Inflammatory macrophage treated with lipopolysaccharide for 4 hours (primary cell): ENCODE data around the gene SLIT3.
"Not testable (repeated sequence)": the region's sequence is repeated elsewhere in the genome, so short reads cannot be mapped to it uniquely, and the experiment has no call there.

Experiments used
- DNase-seq: peaks from one replicate; pipeline ENCODE4 v3.0.0-alpha.2; 2020

The SLIT3 gene

DNA sequence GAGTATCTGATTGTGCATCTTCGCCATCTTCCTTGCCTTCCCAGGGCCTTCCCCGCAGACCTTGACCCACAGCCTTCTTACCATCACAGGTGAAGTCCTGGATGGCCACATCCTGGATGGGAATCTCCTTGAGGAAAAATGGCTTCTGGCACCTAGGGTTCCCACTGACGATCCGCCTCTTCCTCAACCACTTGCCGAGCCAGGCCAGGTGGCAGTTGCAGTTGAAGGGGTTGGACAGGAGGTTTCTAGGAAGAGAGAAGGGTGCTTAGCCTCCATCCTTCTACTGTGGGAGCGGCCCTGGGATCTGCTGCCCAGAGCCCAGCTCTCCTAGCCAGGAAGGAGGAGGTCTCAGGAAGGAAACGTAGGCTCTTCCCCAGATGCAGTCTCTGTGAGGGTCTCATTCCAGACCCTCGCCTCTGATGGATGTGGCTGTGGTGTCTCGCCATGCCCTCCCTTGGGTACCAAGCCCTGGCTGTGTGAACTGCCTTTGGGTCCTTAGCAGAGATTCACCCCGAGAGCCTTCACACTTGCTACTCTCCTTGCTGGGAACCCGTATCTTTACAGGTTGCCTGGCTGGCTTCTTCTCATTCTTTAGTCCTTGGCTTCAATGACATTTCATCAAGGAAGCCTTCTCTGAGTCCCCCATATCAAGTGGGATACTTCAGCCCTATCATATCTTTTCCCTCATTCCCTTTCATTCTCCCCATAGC, 551.4 kb downstream of the SLIT3 start:
- DNase-seq, result no peak

DNA sequence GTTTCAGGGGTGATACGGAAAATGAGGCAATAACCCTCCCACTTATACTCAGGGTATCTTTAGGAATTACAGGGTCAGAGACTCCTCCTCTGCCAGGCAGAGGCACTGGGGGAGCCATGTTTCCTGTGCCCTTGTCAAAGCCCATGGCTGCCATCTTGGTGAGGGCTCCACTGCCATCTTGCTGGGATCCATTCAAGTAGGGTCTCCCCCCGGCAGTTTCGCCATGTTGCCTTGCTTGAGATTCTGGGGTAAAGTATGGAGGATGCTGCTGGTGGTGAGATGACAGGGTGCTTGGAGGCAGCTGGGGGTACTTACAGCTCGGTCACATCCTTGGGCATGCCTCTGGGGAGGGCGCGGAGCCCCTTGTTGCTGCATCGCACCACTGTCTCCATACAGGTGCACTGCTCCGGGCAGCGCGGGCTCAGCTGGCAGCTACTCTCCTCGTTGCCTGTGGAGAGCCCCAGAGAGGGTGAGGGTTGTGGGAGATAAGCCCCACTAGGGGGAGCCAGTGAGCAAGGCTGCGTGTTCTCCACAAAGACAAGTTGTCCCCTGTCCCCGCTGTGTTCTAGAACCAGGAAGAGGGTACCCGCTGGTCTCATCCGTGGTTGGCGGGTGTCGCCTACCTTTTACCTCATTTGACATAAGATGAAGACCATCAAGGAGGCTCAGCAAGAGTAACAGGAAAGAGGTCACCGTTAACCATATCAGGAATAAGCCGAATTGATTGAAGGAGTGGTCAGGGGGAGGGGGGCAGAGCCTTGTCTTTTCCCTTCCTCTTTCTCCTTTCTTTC, 552.8 kb downstream of the SLIT3 start:
- DNase-seq, result peak; percentile 60

DNA sequence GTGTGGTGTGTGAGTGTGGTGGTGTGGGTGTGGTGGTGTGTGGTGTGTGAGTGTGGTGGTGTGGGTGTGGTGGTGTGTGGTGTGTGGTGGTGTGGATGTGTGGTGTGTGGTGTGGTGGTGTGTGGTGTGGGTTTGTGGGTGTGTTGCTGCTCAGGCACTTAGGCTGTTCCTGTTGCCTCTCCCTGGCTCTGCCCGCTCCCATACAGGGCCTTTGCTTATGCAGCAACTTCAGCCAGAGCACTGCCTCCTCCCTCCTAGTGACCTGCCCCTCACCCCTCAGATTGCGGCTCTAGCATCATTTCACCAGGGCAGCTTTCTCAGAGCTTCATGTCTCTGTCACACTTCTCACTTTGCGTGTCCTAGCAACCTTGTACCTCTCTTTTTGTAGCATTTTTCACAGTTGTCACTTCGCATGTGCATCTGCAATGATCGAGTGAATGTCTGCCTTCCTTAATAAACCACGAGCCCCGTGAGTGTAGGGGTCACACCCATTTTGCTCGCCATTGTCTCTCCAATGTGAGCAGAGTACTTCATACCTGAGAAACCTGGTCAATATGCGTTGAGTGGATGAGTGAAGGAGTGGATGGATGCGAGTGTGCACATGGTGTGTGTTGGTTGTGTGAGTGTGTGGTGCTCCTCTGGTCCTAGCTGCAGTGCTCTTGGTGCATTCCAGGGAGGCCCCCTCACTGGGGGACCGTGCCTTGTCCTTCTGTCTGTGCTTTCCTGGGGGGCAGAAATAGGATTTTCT, 553.9 kb downstream of the SLIT3 start:
- no peak for DNase-seq

DNA sequence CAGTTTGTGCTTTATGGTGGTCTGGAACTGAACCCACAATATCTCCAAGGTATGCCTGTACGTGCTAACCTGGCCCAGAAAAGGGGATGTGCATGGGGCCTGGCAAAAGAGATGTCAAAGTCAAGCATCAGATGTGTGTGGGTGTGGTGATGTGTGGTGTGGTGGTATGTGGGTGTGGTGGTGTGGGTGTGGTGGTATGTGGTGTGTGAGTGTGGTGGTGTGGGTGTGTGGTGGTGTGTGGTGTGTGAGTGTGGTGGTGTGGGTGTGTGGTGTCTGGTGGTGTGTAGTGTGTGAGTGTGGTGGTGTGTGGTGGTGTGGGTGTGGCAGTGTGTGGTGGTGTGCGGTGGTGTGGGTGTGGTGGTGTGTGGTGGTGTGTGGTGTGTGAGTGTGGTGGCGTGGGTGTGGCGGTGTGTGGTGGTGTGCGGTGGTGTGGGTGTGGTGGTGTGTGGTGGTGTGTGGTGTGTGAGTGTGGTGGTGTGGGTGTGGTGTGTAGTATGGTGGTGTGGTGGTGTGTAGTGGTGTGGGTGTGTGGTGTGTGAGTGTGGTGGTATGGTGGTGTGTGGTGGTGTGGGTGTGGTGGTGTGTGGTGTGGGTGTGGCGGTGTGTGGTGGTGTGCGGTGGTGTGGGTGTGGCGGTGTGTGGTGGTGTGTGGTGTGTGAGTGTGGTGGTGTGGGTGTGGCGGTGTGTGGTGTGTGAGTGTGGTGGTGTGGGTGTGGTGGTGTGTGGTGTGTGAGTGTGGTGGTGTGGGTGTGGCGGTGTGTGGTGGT, 554.6 kb downstream of the SLIT3 start:
- DNase-seq, result not testable (repeated sequence)

DNA sequence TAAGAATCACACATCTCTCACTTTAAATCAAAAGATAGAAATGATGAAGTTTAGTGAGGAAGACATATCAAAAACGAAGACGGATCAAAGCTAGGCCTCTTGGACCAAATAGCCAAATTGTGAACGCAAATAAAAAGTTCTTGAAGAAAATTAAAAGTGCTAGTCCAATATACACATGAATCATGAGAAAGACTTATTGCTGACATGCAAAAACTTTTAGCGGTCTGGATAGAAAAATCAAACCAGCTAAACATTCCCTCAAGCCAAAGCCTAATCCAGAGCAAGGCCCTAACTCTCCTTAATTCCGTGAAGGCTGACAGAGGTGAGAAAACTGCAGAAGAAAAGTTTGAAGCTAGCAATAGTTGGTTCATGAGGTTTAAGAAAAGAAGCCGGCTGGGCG, 557.3 kb downstream of the SLIT3 start:
- no peak for DNase-seq

DNA sequence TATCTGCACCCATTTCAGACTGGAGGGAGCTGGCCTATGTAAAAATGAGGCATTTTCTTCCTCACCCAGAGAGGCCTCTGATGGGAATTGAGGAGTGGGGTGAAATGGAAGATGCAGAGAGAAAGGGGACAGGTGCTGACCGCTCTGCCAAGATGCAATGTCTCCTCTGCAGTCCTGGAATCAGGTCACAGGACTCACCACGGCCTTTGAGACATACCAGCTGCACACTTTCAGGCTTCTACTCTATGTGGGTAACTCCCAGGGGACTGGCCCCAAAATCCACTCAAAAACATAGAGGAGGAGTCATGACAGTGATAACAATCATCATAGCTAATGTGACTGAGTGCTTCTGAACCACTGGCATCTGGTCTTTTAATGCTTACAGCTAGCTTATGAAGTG, 558.6 kb downstream of the SLIT3 start:
- not testable (repeated sequence) for DNase-seq

DNA sequence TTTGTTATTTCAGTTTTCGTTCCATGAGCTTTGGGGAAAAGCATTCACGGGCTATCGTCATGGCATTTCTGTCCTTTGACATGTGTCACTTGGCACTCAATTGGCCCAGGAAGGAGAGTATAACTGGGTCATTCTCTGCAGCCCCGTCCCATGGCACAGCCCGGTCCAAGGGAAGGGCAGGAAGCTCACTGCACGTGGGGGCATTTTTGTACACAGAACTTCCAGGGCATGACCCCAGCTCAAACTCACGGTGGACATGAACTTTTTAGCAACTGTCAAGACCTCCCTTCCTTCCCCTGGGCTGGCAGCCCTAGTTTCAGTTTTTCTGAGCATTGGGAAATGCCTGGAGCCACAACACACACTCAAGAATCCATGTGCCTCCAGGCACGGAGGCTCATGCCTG, 560.1 kb downstream of the SLIT3 start:
- DNase-seq, result no peak

DNA sequence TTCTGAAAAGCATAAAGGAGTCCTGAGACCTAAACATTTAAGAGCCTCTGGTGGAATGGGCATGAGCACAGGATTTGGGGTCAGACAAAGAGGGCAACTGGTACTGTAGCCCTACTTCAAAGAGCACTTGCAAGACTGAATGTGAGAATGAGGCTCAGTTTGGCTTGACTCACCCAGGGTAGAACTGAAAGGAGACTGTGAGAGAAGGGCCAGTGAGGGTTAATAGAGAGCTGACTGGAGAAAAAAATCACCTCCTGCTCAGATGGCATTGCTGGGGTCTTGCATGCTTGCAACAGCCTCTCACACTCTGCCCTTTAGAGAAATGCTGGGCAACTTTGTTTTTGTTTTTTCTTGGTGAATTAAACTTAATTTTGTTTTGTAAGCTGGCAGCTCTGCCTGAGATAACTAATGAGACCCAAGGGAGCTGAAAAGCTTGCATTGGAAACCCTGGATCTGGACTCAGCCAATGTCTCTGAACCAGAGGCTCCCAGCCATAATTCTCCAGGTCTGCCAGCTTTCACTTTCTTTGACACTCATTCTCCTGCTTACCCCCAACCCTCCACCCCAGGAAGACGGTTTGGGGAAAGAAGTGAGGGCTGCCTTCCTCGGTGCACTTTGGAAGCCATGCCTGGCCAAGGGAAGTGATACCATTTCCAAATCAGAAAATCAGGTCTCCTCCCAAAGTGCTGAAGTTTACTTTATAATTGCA, 560.7 kb downstream of the SLIT3 start:
- no peak for DNase-seq

DNA sequence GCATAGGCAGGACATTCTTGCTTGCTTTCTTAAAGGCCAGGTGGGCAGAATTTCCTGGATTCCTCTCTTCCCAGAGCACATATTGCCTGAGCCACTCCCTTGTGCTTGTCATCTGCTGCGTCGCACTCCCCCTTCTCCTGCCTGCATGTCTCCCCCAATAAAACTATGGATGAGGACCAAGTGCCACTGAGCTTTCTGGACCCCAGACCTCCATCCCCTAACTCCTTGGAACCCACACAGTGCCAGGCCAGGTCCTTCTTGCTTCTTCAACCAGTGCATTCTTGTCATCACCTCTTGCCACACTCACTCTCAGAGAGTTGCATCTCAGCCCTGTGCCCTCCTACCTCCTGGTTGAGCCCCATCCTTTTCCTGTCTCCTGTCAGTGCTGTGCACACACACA, 563.9 kb downstream of the SLIT3 start:
- DNase-seq, result no peak

DNA sequence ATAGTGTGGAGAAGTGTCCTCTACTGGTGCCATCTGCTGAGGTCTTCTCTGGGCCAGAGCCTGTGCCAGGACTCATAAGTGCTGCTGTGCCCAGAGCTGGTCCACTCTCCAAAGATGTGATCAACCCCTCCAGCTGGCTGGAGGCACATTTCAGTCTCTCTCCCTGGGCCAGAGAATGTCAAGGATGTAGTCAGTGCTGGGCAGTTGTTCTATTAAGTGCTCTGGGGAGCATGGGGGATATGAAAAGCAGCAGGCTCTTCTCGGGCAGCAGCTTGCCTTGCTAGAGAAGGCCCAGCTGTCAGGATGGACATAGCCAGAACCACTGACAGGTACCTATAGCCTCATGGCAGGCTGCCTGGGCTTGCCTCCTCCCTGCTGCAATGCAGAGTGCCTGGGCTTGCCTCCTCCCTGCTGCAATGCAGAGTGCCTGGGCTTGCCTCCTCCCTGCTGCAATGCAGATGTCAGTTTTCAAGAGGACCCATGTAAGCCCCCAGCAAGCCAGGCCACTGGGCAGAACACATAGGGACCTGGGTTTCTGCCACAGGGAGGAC, 564.6 kb downstream of the SLIT3 start:
- no peak for DNase-seq

DNA sequence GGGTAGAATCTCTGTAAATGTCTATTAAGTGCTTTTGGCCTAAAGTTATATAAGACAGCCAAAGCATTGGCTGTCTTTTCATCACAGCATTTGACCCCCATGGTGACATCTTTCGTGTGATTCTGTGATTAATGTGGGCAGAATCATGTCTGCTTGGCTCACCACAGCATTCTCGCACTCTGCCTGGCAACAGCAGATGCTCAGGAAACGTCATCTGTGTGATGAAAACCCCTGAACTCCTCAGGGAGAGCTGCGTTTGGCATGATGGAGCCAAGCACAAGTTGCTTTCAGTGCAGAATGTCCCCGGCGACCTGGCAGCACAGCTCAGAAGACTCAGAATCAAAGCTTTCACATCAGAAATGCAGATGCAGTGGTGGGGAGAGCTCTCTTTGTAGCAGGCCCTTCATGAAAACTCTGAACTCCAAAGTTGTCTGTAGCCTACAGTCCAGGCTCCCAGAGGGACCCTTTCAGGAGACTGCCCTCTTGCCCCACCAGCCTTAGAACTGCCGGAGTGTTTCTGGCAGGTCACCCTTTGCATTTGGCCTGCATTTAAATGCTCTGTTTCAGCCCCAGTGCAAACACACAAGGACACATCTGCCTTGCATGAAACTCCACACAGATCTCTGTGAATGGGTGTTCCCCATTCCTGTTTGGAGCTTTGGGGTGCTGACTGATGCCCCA, 566.2 kb downstream of the SLIT3 start:
- no peak for DNase-seq

DNA sequence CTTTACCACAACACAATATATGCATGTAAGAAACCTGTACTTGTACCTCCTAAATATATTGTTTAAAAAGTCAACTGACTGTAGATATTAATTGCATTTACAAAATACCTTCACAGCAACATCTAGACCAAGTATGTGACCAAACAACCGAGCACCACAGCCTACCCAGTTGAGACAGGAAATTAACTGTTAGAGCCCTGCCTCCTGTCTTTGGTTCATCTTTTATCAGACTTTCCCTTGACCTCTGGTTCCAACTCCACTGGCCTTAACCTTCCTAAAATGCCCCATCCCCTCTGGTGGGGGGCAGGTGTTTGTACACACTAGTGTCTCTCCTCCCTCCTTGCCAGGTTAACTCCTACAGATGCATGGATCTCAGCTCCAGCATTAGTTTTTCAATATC, 566.8 kb downstream of the SLIT3 start:
- no peak for DNase-seq

DNA sequence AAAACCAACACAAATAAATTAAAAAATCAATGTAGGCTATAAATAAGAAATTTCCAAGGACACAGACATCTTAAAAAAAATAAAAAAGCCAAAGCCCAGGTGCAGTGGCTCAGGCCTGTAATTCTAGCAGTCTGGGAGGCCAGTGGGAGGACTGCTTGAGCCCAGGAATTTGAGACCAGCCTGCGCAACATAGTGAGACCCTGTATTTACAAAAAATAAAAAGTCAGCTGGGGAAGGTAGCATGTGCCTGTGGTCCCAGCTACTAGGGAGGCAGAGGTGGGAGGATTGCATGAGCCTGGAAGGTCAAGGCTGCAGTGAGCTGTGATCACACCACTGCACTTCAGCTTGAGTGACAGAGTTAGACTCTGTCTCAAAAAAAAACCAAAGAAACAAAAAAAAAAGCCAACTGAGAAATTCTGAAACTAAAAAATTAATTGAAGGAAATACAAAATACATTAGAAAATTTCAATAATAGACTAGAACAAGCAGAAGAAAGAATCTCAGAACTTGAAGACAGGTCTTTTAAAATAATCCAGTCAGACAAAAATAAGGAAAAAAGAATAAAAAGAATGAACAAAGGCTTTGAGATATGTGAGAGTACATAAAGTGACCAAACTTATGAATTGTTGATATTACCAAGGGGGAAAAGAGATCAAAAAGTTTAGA, 572.3 kb downstream of the SLIT3 start:
- no peak for DNase-seq

DNA sequence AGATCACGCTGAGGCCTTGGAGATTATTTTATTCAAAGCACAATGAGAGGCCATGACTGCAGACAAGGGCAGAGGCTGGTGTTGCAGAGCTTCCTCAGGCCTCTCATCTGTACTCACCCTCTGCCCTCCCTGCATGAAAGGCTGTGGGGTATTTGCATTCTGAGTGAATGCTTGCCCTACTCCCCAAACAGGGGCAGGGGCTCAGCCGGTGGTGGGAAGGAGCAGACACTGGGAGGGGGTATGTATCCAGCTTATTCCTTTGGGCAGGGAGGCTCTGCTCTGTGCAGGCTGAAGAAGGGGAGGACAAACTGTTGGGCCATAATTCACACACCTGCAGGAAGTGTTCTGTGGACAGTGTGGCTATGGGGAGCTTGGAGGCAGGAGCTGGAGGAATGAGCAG, 573.4 kb downstream of the SLIT3 start:
- DNase-seq, result no peak

DNA sequence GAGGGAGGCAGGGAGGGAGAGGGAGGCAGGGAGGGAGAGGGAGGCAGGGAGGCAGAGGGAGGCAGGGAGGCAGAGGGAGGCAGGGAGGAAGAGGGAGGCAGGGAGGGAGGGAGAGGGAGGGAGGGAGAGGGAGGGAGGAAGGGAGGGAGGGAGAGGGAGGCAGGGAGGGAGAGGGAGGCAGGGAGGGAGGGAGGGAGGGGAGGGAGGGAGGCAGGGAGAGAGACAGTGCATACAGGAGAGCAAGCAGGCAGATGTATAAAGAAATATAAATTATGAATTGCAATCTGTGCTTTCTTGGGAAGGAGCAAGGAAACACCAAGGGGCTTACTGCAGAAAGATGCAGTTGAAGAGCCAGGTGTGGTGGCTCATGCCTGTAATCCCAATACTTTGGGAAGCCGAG, 574.6 kb downstream of the SLIT3 start:
- no peak for DNase-seq

DNA sequence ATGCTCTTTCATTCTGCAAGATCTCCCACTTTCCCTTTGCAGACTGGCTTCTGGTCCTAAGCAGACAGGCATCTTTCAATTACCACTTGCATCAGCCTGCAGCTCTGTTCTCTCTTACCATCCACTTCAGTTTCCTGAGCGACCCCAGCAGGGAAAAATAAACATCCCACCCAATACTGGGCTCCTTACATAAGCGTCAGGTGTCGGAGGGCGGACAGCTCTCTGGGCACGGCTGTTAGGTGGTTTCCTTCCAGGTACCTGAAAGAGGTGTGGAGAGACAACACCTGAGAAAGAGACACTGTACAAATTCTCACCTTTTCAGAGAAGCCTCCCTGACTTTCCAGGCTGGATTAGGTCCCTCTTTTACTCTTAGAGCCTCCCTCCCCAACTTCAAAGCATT, 576.7 kb downstream of the SLIT3 start:
- DNase-seq, result no peak

DNA sequence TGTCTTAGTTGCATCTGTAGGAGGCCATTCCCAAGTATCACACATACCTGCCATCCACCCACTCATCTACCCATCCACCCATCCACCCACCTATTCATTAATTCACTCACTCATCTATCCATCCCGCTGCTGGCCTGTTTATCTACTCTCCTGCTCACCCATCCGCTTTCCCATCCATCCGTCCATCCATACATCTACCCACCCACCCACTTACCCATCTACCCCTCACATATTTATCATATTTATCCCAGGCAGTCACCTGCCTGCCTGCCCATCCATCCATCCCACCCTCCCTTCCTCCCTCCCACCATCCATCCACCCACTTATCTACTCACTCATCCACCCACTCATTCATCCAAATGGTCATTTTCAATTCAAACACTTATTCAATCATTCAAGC, 577.9 kb downstream of the SLIT3 start:
- DNase-seq, result no peak

DNA sequence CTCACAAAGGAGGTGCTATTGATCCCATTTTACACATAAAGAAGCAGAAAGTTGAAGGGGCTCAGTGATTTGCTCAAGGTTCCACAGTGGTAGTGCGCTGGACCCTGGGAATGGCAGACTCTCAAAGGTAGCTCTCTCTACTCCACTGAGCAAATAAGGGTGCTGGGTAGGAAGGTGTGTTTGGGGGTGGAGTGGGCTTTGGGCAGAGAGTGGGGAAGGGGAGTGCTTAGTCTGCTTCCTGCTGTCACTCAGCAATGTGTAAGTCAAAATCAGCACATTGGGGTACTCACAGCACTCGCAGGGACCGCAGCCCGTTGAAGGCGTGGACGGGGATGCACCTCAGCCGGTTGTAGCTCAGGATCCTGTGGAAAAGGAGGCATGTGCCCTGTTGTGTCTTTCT, 579.0 kb downstream of the SLIT3 start:
- no peak for DNase-seq

DNA sequence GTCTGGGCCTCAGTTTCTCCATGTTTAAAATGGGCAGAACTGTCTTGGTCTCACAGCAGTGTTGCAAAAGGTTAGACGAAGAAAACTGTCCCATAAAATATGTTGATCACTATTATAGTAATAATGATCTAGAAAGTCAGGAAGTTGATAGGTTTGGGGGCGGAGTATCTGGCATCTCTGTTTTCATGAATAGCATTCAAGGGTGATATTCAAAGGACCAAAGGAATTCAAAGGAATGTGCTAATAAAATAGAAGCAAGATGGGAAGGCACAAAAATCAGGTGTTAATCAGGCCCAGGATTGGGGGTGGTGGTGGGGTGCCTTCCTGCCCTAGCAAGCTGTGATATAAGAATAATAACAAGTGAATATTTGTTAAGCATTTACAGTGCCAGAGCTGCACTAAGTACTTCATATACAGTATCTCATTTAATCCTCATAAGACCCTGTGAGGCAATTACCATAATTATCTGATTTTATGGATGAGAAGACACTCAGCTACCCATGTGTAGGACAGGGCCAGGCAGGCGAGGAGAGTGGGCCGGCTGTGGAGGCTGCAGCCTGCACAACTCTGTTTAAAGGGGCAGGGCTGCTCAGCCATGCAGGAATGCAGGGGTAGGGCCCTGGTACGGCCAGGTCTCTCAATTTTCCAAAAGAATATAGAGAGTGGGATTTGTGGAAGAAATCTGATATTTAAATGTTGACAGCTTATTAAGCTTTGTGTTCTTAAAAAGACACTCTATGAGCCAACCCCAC, 579.8 kb downstream of the SLIT3 start:
- no peak for DNase-seq

DNA sequence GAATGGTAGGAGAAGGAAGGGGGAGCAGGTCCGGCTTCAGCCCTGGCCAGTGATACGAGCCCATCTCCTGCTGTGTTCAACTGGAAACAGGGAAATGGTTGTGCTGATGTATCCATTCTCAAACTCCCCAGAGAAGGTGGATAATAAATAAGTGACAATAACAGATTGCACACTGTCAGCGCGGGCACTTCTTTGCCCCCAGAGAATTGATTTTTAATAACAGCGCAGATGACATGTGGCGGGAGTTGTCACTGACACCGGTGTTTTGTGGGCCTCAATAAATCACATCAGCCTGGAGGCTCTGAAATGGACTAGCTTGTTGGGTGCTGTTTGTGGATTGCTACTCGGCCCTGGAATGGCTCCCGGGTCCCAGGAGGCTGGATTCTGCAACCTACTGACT, 580.4 kb downstream of the SLIT3 start:
- no peak for DNase-seq
